Lung microvascular endothelial cell (primary cell): ENCODE measurements around the gene HTR6. TPM values are rescaled to one million over a fixed set of nuclear protein-coding genes. Genes with fewer than 3 reads are reported as not detected.
"Not testable (repeated sequence)": the region's sequence is repeated elsewhere in the genome, so short reads cannot be mapped to it uniquely, and the experiment has no call there.

ENCODE experiments used
- DNase-seq, 2 donors: peaks; one replicate each; pipeline versions ENCODE4 v3.0.0 to v3.0.0-alpha.2; 2010; ENCODE audit warnings: low read depth in 2 of 2
- total RNA-seq: library from RNA; depleted of rRNA; stranded (reverse); fragments of >200 nt; gene quantifications from 2 replicates; pipeline ENCODE4 v1.2.1, GENCODE V29; 2014

HTR6 gene
- total RNA-seq, 1 donor from 2014 or later: not detected

DNA sequence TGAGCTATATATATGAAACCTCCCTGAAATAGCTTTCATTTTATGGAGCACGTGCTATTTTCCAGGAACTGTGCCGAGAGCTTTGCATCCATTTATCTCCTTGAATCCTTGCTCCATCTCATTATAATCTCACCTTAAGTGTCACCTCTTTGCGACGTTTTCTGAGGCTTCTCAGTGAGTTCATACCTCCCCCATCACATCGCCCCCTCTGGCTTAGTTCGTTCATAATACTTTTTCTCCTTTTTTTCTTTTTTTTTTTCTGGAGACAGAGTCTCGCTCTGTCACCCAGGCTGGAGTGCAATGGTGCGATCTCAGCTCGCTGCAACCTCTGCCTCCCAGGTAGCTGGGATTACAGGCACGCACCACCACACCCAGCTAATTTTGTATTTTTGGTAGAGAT lies 25.4 kb upstream of the HTR6 start:
- not testable (repeated sequence) for DNase-seq

DNA sequence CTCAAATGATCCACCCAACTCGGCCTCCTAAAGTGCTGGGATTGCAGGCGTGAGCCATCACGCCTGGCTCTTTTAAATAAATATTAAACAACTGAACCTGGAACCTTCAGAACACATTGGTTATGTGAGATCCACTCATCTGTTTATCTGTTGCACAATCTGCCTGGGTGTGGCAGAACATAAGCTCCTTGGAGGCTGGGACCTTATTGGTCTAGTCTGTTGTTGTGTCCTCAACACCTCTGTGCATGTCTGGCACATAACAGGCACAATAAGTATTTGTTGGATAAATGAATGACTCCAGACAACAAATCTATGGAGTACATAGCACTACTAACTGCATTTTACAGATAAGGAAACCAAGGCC lies 24.7 kb upstream of the HTR6 start:
- no peak for DNase-seq

DNA sequence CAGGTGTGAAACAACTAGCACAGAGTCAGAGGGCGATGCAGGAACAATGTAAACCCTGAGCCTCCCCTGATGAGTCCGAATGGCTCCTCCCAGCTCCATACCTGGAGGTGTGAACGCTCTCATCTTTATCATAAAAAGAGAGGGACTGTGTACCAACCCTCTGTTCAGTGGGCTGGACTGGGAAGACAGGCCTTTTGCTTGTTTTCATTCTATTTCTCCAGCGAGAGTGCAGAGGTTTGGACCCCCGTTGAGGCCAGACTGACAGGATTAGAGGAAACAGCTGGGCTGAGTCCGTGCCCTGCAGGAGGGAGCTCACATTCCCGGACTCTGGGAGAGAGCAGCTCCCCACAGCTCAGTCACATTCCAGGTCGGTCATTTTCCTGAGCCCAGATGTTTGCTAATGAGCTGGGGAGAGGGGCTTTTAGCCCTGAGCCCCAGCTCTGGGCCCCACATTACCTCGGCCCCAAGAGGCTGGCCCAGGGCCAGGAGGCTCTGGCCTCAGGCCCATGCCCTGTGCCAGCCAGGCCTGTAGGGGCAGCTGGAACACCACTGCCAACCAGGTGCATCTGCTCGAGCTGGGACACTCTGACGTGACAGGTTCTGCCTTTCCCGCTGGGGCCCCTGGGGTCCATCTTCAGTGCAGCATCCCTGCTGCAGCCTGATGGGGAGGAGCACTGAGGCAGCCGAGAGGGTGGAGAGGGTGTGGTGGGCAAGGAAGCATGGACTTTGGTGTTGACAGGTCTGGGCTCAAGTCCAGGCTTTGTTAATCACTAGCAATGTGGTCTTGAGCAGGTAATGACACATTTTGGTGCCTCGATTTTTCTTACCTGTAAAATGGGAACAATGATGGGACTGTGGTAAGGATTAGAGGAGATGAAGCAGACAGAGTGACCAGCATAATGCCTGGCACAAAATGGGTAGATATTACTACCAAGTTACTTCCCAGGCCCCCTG lies 24.0 kb upstream of the HTR6 start:
- DNase-seq: peak; percentile 33 to 81

DNA sequence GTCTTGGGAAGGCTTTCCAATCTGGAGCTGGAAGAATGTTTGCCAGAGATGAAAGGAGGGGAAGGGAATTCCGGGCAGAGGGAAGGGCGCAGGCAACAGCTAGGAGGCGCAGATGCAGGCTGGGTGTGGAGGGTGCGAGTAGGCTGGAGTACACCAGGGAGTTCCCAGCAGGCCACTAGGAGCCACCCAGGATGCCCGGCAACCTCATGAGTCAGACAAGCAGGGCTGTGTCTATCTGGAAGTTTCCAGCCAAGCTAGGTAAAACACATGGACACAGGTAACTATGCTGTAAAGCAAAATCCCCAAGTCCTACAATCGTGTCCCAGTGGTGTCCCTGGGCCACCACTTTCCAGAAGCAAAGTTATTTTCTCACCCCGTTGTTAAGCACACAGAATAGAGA lies 21.6 kb upstream of the HTR6 start:
- no peak for DNase-seq

DNA sequence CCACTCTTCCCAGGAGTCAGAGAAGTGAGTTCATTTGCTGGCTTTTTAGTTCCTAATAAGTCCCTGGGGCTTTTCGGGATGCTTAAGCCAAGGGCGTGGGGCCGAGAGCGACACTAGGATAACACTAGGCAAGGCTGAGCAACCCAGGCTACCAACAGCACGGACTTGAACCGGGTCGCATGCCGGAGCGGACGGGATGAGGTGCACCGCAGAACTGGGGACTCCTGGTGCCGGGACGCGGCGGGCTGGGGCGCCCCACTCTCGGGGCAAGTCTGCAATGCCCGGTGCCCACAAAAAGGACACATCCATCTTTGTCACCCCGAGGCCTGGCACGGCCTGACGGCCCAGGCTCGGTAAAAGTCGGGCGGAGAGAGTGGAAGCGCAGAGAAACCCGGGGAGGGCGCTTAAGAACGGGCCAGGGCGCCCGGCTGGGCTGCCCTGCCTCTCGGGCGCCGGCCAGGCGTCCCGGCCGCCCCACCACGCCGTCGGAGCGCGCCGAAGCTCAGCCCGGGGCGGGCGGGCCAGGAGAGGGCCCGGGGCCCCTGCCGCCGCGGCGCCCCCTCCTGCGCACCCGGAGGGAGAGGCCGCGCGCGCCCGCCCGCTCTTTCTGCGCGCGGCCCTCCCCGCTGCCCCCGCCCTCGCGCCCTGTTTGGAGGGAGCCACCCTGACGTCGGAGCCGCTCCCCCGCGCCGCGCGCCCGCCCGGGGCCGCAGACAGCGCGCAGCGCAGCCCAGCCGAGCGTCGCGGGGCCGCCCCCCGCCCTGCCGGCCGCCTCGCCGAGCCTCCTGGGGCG lies 20.9 kb upstream of the HTR6 start, which contains the start of gene NBL1:
TSS of gene NBL1 (plus strand) at position 710 of the 793 bp plus-strand sequence. CDS start 10,720 bp downstream, outside the sequence.
- peak; percentile 79 to 84 for DNase-seq

DNA sequence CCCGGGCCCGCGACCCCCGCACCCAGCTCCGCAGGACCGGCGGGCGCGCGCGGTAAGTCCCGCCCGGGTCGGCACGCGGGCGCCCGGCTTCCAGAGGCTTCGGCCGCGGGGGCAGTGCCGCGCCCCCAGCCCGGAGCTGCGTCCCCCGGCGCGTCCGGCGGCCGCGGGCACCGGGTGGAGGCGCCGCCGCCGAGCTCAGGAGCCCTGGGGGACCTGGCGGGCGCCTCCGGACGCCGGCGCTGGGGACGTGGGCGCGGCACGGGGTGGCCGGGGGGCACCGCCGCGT lies 20.3 kb upstream of the HTR6 start:
- peak in 1 of 2 donors; percentile 32 for DNase-seq

DNA sequence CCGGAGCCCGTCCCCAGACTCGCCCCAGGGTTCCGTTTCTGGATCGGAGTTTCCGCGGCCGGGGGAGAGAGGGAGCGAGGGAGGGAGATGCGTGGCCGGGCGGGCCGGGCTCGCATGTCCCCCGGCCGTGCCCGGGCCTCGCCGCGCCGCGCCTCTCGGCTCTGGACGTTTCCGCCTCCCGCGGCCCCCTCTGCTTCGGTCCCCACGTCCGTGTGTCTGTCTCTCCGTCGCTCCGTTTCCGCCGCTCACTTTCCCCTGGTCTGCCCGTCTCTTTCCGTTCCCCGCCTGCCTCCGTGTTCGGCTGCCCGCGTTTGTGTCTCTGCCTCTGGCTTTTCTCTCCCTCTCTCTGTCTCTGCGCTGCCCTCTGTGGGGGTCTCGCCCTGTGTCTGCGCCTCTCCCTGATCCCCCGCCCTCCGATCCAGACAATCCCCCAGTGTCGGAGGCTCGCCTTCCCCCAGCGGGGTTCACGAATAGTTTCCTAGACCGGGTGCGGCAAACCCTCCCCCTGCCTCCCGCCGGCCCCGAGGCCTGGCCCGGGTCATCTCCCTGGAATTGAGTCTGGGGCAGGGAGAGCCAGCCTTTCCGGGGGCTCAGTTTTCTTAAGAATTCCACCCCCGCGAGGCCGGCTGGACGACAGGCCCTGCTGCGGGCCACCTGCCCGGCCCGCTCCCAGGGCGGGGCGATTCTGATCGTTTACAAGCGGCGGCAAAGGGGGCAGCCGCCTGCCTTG lies 19.8 kb upstream of the HTR6 start:
- DNase-seq: peak; percentile 33 to 63

DNA sequence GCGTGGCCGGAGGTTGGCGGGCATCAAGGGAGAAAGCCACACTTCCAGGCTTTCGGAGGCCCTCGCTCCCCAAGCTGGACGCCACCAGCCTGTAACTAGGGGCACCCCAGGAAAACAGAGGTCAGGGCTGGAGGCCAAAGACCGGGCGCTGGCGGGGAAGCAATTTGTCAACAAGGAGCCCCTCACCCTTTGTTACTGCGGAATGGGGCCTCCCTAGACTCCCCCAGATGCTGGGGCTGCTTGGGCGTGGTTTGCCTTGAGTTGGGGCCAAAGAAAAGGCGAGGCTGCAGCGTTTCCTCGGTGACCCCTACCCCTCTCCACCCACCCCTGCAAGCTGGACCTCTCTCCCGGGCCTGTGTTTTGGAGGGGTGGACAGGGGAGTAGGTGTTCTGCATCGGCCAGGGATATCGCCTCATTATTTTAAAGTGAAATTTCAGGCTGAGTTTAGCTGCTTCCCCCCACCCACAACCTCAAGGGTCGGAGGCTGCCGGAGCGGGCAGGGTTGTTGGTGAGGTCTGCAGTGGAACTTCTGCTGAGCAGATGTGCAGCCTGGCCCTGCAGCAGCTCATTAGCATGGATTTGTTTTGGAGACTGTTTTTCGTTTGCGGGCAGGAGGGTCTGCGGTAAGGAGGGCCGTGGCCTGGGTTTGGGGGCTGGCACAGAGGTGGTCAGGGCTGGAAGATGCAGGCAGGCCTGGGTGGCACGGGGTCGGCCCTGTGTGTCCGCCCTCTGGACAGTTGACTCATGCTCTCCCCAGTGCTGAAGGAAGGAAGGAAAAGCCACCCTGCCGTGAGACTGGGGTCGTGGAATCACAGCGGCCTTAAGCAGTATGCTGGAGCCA lies 19.0 kb upstream of the HTR6 start:
- peak; percentile 48 to 57 for DNase-seq

DNA sequence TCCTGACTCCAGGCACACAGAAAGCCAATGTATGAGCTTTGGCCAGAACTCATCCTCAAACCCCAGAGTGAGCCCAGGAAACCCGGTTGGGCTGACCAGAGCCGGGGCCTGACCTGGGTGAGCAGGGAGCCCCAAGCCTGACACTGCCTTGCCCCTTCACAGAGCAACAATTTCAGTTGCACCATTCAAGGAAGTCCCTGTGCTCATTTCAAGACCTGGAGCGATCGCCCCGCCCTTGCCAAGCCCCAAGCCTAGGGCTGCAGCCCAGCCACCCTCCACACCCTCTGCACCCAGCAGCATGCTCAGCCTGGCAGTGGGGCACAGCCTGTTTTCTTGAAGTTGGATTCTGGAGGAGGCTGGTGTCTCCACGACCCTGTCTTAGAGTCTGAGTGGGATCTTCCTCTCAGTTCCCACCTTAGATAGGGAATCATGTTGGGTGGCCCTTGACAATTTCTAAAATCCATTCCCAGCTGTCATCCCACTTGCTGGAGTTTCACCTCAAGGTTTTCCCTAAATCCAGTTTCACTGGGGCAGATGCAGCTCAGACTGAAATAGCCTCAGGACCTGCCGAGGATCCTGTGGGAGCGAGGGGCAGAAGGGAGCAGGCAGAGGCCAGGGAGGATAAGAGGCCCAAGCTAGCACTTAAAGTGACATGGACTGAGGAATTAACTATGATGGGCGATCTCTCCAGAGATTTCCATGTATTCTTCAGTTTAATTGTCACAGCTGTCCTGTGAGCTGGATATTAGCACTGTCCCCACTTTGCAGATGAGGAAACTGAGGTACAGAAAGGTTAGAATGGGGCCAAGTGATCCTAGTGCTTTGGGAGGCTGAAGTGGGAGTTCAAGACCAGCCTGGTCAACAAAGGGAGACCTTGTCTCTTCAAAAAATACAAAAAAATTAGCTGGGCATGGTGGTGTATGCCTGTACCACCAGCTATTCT lies 18.0 kb upstream of the HTR6 start:
- DNase-seq: no peak

DNA sequence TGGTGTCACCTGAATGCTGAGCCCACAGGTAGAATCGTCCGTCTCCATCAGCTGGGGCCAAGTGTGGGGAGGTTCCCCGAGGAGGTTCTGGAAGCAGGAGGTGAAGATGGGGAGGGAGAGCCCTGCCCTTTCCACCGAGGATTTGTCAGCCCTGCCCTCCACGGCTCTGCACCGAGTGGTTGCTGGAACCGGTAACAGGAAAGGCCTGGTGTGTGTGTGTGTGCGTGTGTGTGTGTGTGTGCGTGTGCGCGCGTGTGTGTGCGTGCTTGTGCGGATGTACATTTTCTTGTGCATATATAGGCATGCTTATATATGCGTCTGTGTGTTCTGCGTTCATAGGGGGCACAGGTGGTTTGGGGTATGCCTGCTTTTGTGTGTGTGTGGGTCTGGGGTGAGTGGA lies 17.0 kb upstream of the HTR6 start:
- DNase-seq: peak in 1 of 2 donors; percentile 84

DNA sequence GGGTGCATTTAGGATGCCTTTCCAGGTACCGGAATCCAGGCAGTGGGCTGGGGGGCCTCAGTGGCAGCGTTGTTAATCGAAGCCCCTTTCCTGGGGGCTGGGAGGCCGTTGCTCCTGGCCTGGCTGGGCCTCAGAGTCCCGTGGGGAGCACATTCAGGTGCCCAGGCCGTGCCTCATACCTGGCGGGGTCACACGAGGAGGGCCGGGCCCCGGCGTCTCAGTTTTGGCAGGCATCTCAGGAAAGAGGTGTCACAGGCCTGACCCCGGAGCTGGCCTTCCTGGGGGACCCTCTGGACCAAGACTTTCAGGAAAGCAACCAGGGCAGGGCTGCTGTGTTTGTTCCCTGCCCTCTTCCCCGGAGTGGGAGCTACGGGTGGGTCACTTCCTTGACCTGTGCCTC lies 16.4 kb upstream of the HTR6 start:
- no peak for DNase-seq

DNA sequence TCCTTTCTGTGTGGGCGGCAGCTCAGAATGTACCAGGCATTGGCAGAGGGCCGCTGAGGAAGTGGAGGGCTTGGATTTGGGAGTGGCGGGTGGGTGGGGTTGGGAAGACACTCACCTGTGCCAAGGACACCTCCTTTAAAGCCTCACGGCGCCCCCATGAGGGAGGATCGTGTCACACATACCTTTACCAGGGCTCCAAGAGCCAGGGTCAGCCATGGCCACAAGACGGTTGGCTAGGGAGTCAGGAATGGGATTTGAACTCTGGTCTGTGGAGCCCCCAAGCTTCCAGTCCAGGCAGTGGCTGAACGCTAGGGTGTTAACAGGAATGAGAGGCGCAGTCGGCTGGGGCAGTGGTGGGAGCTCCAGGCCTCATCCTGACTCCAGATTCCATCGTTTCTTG lies 16.0 kb upstream of the HTR6 start:
- DNase-seq: peak; percentile 40 to 54

DNA sequence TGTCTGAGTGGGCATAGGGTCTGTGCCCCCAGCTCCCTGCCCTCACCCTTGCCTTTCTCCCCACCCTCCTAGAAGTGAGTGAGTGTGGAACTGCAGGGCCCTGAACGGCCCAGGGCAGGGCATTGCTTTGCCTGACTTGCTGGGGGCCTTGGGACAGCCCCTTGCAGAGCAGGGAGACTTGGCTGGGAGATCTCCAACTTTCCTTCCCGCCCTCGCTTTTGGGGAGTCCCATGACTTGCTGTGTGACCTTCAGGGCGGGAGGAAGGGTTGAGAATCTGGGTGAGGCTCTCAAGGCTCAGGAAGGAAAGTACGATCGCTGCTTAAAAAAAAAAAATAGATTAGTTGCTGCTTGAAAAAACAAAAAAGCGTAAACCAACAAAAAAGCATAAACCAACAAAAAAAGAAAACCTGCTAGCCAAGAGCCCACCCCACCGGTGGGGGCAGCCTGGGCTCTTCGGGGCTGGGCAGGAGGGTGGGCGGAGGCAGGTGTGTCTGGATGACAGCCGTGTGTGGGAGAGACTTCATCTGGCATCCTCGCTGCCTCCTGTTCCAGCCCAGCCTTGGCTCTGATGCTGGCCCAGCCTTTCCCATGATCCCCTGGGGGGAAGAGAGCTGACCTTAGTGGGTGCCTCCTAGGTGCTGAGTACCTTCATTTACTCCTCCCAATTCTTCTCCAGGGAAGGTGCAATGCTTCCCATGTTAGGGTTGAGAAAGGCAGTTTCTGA lies 14.1 kb upstream of the HTR6 start:
- no peak for DNase-seq

DNA sequence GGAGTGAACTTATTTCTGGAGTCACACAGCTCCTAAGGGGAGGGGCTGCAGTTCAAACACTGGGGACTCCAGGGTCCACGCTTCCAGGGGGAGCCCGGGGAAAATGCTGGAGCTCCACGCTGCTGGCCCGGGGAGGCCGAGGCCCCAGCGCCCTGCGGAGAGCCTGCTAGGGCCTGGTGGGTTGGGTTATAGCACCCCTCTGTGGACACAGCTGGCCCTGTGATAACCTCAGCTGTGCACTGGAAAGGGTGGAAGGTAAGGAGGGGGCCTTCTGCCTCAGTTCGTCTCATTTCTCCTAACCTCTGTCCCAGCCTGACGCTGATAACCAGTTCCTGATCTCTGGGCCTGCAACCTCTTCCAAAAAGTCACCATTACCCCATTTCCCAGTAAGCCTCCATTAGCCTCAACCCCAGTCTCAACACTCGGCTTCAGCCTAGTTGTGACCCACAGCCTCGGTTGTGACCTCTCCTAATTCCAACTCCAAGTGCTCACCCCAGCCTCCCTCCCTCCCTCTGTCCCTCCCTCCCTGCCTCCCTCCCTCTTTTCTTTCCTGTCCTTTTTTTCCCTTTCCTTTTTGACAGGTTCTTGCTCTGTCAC lies 13.4 kb upstream of the HTR6 start:
- DNase-seq: peak; percentile 64 to 78

DNA sequence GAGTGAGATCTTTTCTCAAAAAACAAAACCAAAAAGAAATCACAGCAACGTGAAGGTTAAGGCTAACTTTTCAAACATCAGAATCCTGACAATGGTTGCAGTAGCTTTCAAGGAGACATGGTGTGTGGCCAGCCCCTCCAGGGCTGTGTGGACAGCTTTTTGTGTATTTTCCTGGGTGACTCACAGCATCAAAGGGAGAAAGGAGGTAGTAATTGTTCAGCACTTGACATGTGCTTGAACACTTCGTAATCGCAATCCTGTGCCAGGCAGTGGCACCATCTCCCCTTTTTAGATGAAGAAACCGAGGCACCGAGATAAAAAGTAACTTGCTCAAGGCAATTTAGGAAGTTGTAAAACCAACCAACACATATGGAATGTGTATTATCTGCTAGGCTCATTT lies 10.3 kb upstream of the HTR6 start:
- DNase-seq: no peak

DNA sequence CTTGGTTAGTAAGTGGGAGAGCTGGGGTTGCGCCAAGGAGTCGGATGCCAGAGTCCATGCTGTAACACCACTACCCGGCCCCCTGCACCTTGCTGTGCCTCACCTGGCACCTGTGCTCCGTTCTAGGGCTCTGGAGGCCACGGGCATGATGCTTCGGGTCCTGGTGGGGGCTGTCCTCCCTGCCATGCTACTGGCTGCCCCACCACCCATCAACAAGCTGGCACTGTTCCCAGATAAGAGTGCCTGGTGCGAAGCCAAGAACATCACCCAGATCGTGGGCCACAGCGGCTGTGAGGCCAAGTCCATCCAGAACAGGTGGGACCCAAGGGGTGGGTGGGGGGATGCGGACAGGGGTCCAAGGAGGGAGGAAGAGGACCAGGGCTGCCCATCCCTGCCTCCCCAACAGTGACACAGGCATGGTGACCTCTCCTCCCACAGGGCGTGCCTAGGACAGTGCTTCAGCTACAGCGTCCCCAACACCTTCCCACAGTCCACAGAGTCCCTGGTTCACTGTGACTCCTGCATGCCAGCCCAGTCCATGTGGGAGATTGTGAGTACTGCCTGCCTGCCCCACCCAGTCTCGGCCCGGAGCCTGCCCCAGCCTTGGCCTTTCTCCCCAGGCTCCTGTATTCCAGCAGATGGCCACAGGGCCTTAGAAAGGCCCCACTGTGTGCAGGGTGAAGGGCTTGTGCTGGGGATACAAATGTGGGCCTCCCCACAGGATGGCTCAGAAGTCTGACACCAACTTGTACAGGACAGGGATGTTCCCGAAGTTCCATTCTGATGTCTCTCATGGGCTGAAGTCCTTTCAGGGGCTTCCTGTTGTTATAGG lies 9.6 kb upstream of the HTR6 start:
- no peak for DNase-seq

DNA sequence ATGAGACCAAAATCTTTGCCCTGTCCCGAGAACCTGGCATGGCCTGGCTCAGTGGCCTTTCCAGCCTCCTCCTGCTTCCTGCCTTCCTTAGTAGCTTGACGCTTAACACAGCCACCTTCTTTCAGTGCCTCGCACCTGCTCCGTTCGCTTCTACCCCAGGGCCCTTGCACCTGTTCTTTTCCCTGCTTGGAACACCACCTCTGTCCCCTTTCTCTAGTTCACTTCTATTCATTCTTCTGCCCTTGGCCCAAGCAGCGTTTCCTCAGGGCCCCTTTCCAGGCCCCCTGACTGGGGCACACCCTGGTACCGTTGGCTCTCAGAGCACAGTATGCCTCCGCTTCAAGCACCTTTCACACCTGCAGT lies 9.0 kb upstream of the HTR6 start:
- DNase-seq: no peak

DNA sequence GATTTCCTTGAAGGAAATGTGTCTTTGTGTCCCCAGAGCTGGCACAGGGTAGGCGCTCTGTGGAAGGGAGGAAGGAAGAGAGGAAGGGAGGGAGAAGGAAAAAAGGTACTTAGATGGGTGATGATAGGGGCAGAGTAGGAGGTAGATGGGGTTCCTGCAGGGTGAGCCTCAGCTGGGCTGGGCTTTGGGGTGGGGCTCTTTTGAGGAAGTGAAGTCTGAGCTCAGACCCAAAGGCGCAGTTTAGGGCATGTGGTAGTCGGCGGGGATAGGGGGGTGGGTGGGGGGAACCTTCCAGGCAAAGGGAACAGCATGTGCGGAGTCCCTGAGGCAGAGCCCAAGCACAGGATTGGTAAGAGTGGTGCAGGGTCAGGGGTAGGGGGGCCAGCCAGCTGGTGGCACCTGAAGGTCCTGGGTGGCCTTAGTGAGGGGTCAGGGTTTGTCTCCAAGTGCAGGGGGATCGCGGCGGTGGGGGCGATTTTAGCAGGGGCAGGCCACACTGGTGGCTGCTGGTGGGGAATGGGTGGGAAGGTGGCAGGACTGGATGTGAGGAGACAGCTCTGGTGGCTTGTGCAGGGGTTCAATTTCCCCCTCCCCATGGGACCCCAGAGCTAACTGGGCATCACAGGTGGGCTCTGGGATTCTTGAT lies 8.4 kb upstream of the HTR6 start:
- no peak for DNase-seq
